K562 (cell line): ENCODE measurements around the gene DOP1A. TPM values are rescaled to one million over a fixed set of nuclear protein-coding genes. Genes with fewer than 3 reads are reported as not detected.

Experiments
- ATAC-seq: fragments of 200-7000 bp; cut with Tn5 transposase; 3 replicates; pipeline ENCODE4 v1.9.1; 2020; ENCODE audit warnings: moderate library complexity
- BruUV-seq: library from RNA; stranded (reverse); fragments of 400-500 nt; replicated peaks from 2 replicates; lab custom pipeline; 2021; lab: Mats Ljungman, UMichigan
- CTCF ChIA-PET: fragments of 300-600 bp; formaldehyde crosslinking; extraction: SDS; loops from one replicate; lab custom pipeline; 2021; ENCODE audit warnings: low intra/inter-chr PET ratio; lab: Yijun Ruan, JAX
- POLR2A ChIA-PET: fragments of 300-600, 350-650 bp; sonication (Branson Sonifier 250); formaldehyde crosslinking; extraction: SDS; loops from one replicate; lab custom pipeline; 2021; ENCODE audit warnings: antibody characterized with exemption, inconsistent platforms; lab: Yijun Ruan, JAX
- DNase-seq, 4 experiments: peaks; one replicate each; pipeline versions ENCODE4 v3.0.0 to v3.0.0-alpha.2; 2011 to 2018; ENCODE audit warnings: low spot score in 3 of 4, mixed read lengths in 3 of 4; ENCODE audit errors: extremely low read depth in 1 of 4
- FAIRE-seq: peaks from 2 replicates; lab custom pipeline; 2011; peaks lifted over from hg19 to GRCh38; lab: Jason Lieb, UNC
- H2AFZ ChIP-seq: 2 replicates; pipeline ENCODE4 v1.6.0; 2011; ENCODE audit warnings: low read depth, low read length, control low read depth, inconsistent platforms
- H3K27ac ChIP-seq: fragments of 200-600 bp; 3 replicates; pipeline ENCODE4 v1.8.0; 2011; ENCODE audit warnings: low read depth, mild to moderate bottlenecking, control low read depth, inconsistent platforms, low read length, moderate library complexity, mixed read lengths; ENCODE audit errors: extremely low read depth
- H3K27me3 ChIP-seq, 2 experiments: fragments of 300-600 bp in 1 of 2; 2 replicates in 1 of 2; 3 replicates in 1 of 2; pipeline versions ENCODE4 v1.6.0 to v1.8.0; 2011; ENCODE audit warnings: inconsistent platforms in 2 of 2, low read length in 2 of 2, mild to moderate bottlenecking in 1 of 2, mixed read lengths in 1 of 2, moderate library complexity in 1 of 2; ENCODE audit not compliant: control insufficient read depth in 2 of 2, insufficient read depth in 2 of 2
- H3K36me3 ChIP-seq: fragments of 300-600 bp; 3 replicates; pipeline ENCODE4 v1.8.0; 2011; ENCODE audit warnings: mild to moderate bottlenecking, low read length, inconsistent platforms; ENCODE audit not compliant: control insufficient read depth, insufficient read depth
- H3K4me1 ChIP-seq, 2 experiments: fragments of 200-600 bp in 1 of 2; replicated peaks in 1 of 2; 2 replicates in 1 of 2; 3 replicates in 1 of 2; pipeline versions ENCODE4 v1.5.1 to v1.8.0; 2011; ENCODE audit warnings: inconsistent platforms in 2 of 2, low read length in 2 of 2, mild to moderate bottlenecking in 1 of 2, mixed read lengths in 1 of 2, moderate library complexity in 1 of 2; ENCODE audit not compliant: control insufficient read depth in 2 of 2, insufficient read depth in 2 of 2
- H3K4me2 ChIP-seq: 2 replicates; pipeline ENCODE4 v1.6.1; 2011; ENCODE audit warnings: low read length, control low read depth, inconsistent platforms, mixed read lengths; ENCODE audit not compliant: insufficient read depth
- H3K4me3 ChIP-seq: fragments of 200-600 bp; sonication (generic), shearing (Covaris generic); 2 replicates; pipeline ENCODE4 v1.5.1; 2016; ENCODE audit warnings: control low read depth, inconsistent platforms
- H3K79me2 ChIP-seq: fragments of 200-600 bp; 3 replicates; pipeline ENCODE4 v1.8.0; 2011; ENCODE audit warnings: low read length, inconsistent platforms; ENCODE audit not compliant: control insufficient read depth, insufficient read depth
- H3K9ac ChIP-seq, 2 experiments: 2 replicates each; pipeline versions ENCODE4 v1.6.0 to v1.6.1; 2011; ENCODE audit warnings: low read depth in 2 of 2, low read length in 2 of 2, control low read depth in 1 of 2, inconsistent platforms in 1 of 2, mild to moderate bottlenecking in 1 of 2, mixed read lengths in 1 of 2; ENCODE audit not compliant: insufficient read depth in 1 of 2
- H3K9me1 ChIP-seq: one replicate; pipeline ENCODE4 v1.6.0; 2011; ENCODE audit warnings: inconsistent platforms, mild to moderate bottlenecking, low read length, moderate library complexity; ENCODE audit not compliant: control insufficient read depth, insufficient read depth
- H3K9me3 ChIP-seq: replicated peaks from 2 replicates; pipeline ENCODE4 v1.5.1; 2011; ENCODE audit warnings: low read depth, low read length, inconsistent platforms; ENCODE audit not compliant: control insufficient read depth, insufficient read depth
- H4K20me1 ChIP-seq: replicated peaks from 2 replicates; pipeline ENCODE4 v1.6.1; 2011; ENCODE audit warnings: low read length, inconsistent platforms, mixed read lengths; ENCODE audit not compliant: control insufficient read depth, insufficient read depth
- ATF4 ChIP-seq: fragments of 450-650 bp; formaldehyde crosslinking; IDR thresholded peaks from 2 replicates; pipeline ENCODE4 v1.4.0; 2022; ENCODE audit warnings: mild to moderate bottlenecking, moderate library complexity
- CEBPZ ChIP-seq: fragments of 150-350 bp; IDR thresholded peaks from 2 replicates; pipeline ENCODE4 v1.6.1; 2014; ENCODE audit warnings: low read depth, mild to moderate bottlenecking, low read length, borderline replicate concordance
- JUND ChIP-seq, 2 experiments: IDR thresholded peaks; 2 replicates in 1 of 2; 3 replicates in 1 of 2; pipeline ENCODE4 v1.6.1; 2011; ENCODE audit warnings: borderline replicate concordance in 2 of 2, low read depth in 2 of 2, low read length in 2 of 2, improper control_type of control experiment in 1 of 2, missing biosample characterization in 1 of 2, missing genetic modification characterization in 1 of 2, missing genetic modification reagents in 1 of 2
- KDM5B ChIP-seq: fragments of 200-600 bp; sonication (generic); IDR thresholded peaks from 2 replicates; pipeline ENCODE4 v1.6.1; 2012; ENCODE audit warnings: low read depth, mild to moderate bottlenecking, moderate library complexity, low read length, control low read depth, inconsistent platforms; ENCODE audit not compliant: insufficient replicate concordance
- KHSRP ChIP-seq: fragments of 450-650 bp; IDR thresholded peaks from 2 replicates; pipeline ENCODE4 v1.6.1; 2017
- KLF10 ChIP-seq: fragments of 250-450 bp; sonication (Bioruptor Pico); IDR thresholded peaks from 2 replicates; pipeline ENCODE4 v1.6.1; 2021; ENCODE audit warnings: matching md5 sums
- TEAD1 ChIP-seq, 2 experiments: fragments of 450-650 bp in 1 of 2; sonication (generic) in 1 of 2; formaldehyde crosslinking; IDR thresholded peaks; 2 replicates each; pipeline versions ENCODE4 v1.4.0 to v1.8.0; 2020 to 2022; ENCODE audit warnings: mild to moderate bottlenecking in 2 of 2, missing genetic modification reagents in 1 of 2
- USF2 ChIP-seq: sonication (generic); formaldehyde crosslinking; IDR thresholded peaks from 2 replicates; pipeline ENCODE4 v1.5.0; 2020; ENCODE audit warnings: missing genetic modification reagents
- ZBTB1 ChIP-seq: sonication (generic); formaldehyde crosslinking; IDR thresholded peaks from 2 replicates; pipeline ENCODE4 v1.8.1; 2023; ENCODE audit warnings: missing genetic modification reagents, low read depth, mild to moderate bottlenecking, borderline replicate concordance
- ZC3H8 ChIP-seq: fragments of 450-650 bp; IDR thresholded peaks from 2 replicates; pipeline ENCODE4 v1.6.1; 2017
- ZNF146 ChIP-seq: IDR thresholded peaks from one replicate; pipeline ENCODE4 v1.6.1; 2018; ENCODE audit warnings: missing compliant biosample characterization; ENCODE audit not compliant: unreplicated experiment
- ZNF311 ChIP-seq: fragments of 250-450 bp; sonication (Bioruptor Pico); IDR thresholded peaks from 2 replicates; pipeline ENCODE4 v1.4.0; 2020; ENCODE audit warnings: mild to moderate bottlenecking, moderate library complexity
- ZNF444 ChIP-seq: fragments of 250-450 bp; sonication (Bioruptor Pico); IDR thresholded peaks from 2 replicates; pipeline ENCODE4 v1.4.0; 2020; ENCODE audit warnings: mild to moderate bottlenecking, moderate library complexity
- ZNF79 ChIP-seq: fragments of 250-450 bp; sonication (Bioruptor Pico); IDR thresholded peaks from 2 replicates; pipeline ENCODE4 v1.4.0; 2020; ENCODE audit warnings: low read depth, mild to moderate bottlenecking, moderate library complexity
- WGBS: fragments of 100-300 bp; shearing (Covaris generic); methylation state at CpG from one replicate; pipeline ENCODE4 v1.1.6; 2016; ENCODE audit warnings: low coverage, mixed read lengths; ENCODE audit not compliant: insufficient coverage; ENCODE audit errors: missing lambda C conversion rate; 5-methylcytosine and 5-hydroxymethylcytosine counted together
- in situ Hi-C: fragments of 300-500 bp; cut with MboI; formaldehyde crosslinking; loops from 4 replicates; pipeline ENCODE4 v1.15.0; 2018; ENCODE audit warnings: inconsistent platforms, mixed read lengths
- intact Hi-C: fragments of 100-400 bp; cut with micrococcal nuclease; formaldehyde crosslinking; loops from 2 replicates; pipeline ENCODE4 v1.14.2; 2022
- polyA plus RNA-seq, 8 experiments: library from polyadenylated mRNA; depleted of rRNA in 4 of 8; stranded (reverse) in 5 of 8; unstranded in 3 of 8; fragments of >200 nt; fragmentation: Nextera tagmentation in 2 of 8; fragmentation: Illumina TruSeq in 1 of 8; extraction: Ambion mirVana in 2 of 8; extraction: Trizol in 1 of 8; gene quantifications; 2 replicates each; pipeline versions ENCODE4 v1.2.1 to v1.2.3, GENCODE V29; 2011 to 2014; ENCODE audit warnings: inconsistent platforms in 1 of 8, missing spikeins in 1 of 8
- total RNA-seq, 7 experiments: library from RNA; depleted of rRNA in 6 of 7; stranded (reverse); fragments of >200 nt in 6 of 7; fragmentation: Illumina TruSeq in 2 of 7; extraction: Trizol in 2 of 7; gene quantifications; 2 replicates each; pipeline versions ENCODE4 v1.2.1 to v1.2.3, GENCODE V29; 2011 to 2021; ENCODE audit warnings: low replicate concordance in 1 of 7

DOP1A gene
- total and polyA plus RNA-seq, 9 of the 15 experiments (the other 6 are each of a cell fraction or from before 2014, with no cell fraction given) = 0.75 to 10.5 (median 4.4) TPM

- POLR2A ChIA-PET = interaction anchor here (0.7 to 1.2 kb wide), 2 partner anchors 32 to 951 kb away, joined by 3 read pairs; partner anchors contain the start of gene IBTK
These were observed 131.2 kb downstream of the DOP1A start for GRCh38 chr6:83198486-83199172.

More at GRCh38 chr6:83198486-83199172, 131.2 kb downstream of the DOP1A start:
- Histone ChIP-seq H3K27ac (no peak overlapping the region), H3K9me3 (no peaks in the 10 kb centered on the region), H3K79me2 (no peaks in the 10 kb centered on the region), H2AFZ (no peak overlapping the region), H3K4me3 (no peak overlapping the region), H3K4me2 (no peak overlapping the region), H3K9me1 (no peaks in the 10 kb centered on the region), H3K9ac (no peak overlapping the region), H4K20me1 (no peaks in the 10 kb centered on the region), H3K4me1 (peaks cover 3 to 6% of the 10 kb centered on the region in 2 experiments; a peak in 4 of 5 replicates), H3K27me3 (no peaks in the 10 kb centered on the region), H3K36me3 (peaks cover 8% of the 10 kb centered on the region; the same call in 2 of the 3 replicates)
- TF ChIP-seq CEBPZ (no peak), TEAD1 (CRISPR knock-in tag; IDR thresholded peaks at IDR 0.05) (no peak), ZC3H8 (no peak), ZNF146 (CRISPR knock-in tag) (no peak), USF2 (CRISPR knock-in tag) (no peak), ZNF79 (CRISPR knock-in tag) (no peak), ATF4 (CRISPR knock-in tag) (no peak), ZNF444 (CRISPR knock-in tag) (no peak), ZBTB1 (CRISPR knock-in tag) (no peak), KDM5B (no peak), JUND (IDR thresholded peaks at IDR 0.05; ENCODE audit: borderline replicate concordance, low read depth, low read length) (no peak), JUND (tag; IDR thresholded peaks at IDR 0.05; ENCODE audit: borderline replicate concordance, low read depth, low read length) (no peak), KHSRP (no peak), KLF10 (CRISPR knock-in tag) (no peak), ZNF311 (CRISPR knock-in tag) (no peak)
- ATAC-seq (no peak), FAIRE-seq (no peak), DNase-seq (no peak)
- 57% methylated on average over 4 of the region's 4 CpGs for WGBS
- no TSS peak for BruUV-seq
- CTCF ChIA-PET = no interaction called here
- in situ Hi-C loops = loop anchor here (25.0 kb wide), 1 partner anchor 961 kb away; the partner anchor contains the start of gene IBTK
- intact Hi-C loops = no loop called here
